Omental fat pad (tissue), 4 donors: Measurements from ENCODE around the gene ACTN4. TPM values are rescaled to one million over a fixed set of nuclear protein-coding genes. Genes with fewer than 3 reads are reported as not detected.

Experiments
- ATAC-seq: fragments of 150-250 bp; one replicate; pipeline ENCODE4 v1.9.1; 2016; ENCODE audit warnings: mild to moderate bottlenecking, moderate library complexity; ENCODE audit not compliant: low FRiP score
- DNase-seq: peaks from one replicate; pipeline ENCODE4 v3.0.0-alpha.2; 2019; ENCODE audit warnings: low spot score
- CTCF ChIP-seq, 3 donors: fragments of 450-650 bp; IDR thresholded peaks; one replicate each; pipeline ENCODE4 v1.5.1; 2016 to 2017; ENCODE audit warnings: antibody characterized with exemption in 3 of 3, mild to moderate bottlenecking in 3 of 3, moderate library complexity in 2 of 3
- total RNA-seq, 4 donors: library from RNA; depleted of rRNA; stranded (reverse); fragments of >200 nt; gene quantifications; one replicate each; pipeline ENCODE4 v1.1.0, GENCODE V29; 2016

ACTN4 gene
- total RNA-seq, 4 donors from 2014 or later: 290 to 517 (median 367) TPM

GRCh38 chr19:38662537-38663155 lies 15.2 kb downstream of the ACTN4 start:
- no peak for DNase-seq
- no peak for TF ChIP-seq CTCF (IDR thresholded peaks at IDR 0.05)
- ATAC-seq: no peak

GRCh38 chr19:38663156-38663651 lies 15.8 kb downstream of the ACTN4 start:
- no peak for TF ChIP-seq CTCF (IDR thresholded peaks at IDR 0.05)
- DNase-seq (no peak), ATAC-seq (no peak)

GRCh38 chr19:38663957-38664502 lies 16.6 kb downstream of the ACTN4 start:
- TF ChIP-seq CTCF (IDR thresholded peaks at IDR 0.05): no peak
- DNase-seq (no peak), ATAC-seq (no peak)

- DNase-seq (no peak), ATAC-seq (no peak)
- no peak for TF ChIP-seq CTCF (IDR thresholded peaks at IDR 0.05)
Measured at GRCh38 chr19:38664503-38665211, 17.2 kb downstream of the ACTN4 start.

GRCh38 chr19:38665219-38665931 lies 17.9 kb downstream of the ACTN4 start:
- TF ChIP-seq CTCF (IDR thresholded peaks at IDR 0.05): no peak
- DNase-seq (no peak), ATAC-seq (no peak)

- peak; percentile 23 for ATAC-seq
- no peak for TF ChIP-seq CTCF (IDR thresholded peaks at IDR 0.05)
- DNase-seq: no peak
Measured at GRCh38 chr19:38665950-38666662, 18.7 kb downstream of the ACTN4 start.
